NT2/D1 (cell line): Measurements from ENCODE around the gene BCL11B.

Source experiments
- DNase-seq: peaks from one replicate; pipeline ENCODE4 v3.0.0-alpha.2; 2011; ENCODE audit warnings: low read depth, low spot score
- H3K27me3 ChIP-seq: 2 replicates; pipeline ENCODE4 v1.6.0; 2011; ENCODE audit warnings: mild to moderate bottlenecking; ENCODE audit not compliant: insufficient read length, insufficient read depth
- H3K36me3 ChIP-seq: 2 replicates; pipeline ENCODE4 v1.6.1; 2011; ENCODE audit warnings: mild to moderate bottlenecking, low read length, mixed read lengths; ENCODE audit not compliant: insufficient read depth, insufficient read length
- H3K4me1 ChIP-seq: 2 replicates; pipeline ENCODE4 v1.5.1; 2011; ENCODE audit not compliant: insufficient read depth, insufficient read length
- H3K4me3 ChIP-seq: 2 replicates; pipeline ENCODE4 v1.5.1; 2011; ENCODE audit warnings: low read depth; ENCODE audit not compliant: insufficient read length
- H3K9ac ChIP-seq: 2 replicates; pipeline ENCODE4 v1.6.0; 2011; ENCODE audit warnings: low read depth; ENCODE audit not compliant: insufficient read length
- H3K9me3 ChIP-seq: 2 replicates; pipeline ENCODE4 v1.5.1; 2011; ENCODE audit warnings: mild to moderate bottlenecking, low read length; ENCODE audit not compliant: insufficient read depth
- SUZ12 ChIP-seq: IDR thresholded peaks from 2 replicates; pipeline ENCODE4 v1.6.1; 2011; ENCODE audit not compliant: insufficient read length, insufficient read depth; ENCODE audit errors: extremely low read depth
- YY1 ChIP-seq: IDR thresholded peaks from 2 replicates; pipeline ENCODE4 v1.6.1; 2011; ENCODE audit not compliant: insufficient read length, insufficient read depth
- ZNF274 ChIP-seq: IDR thresholded peaks from 2 replicates; pipeline ENCODE4 v1.6.1; 2011; ENCODE audit warnings: mild to moderate bottlenecking, low read depth, low read length

The BCL11B gene

GRCh38 chr14:99264691-99265450 is 7.1 kb downstream of the BCL11B start:
- peaks cover 47% of the 10 kb centered on the region for H3K27me3 ChIP-seq
- TF ChIP-seq YY1, result no peak
- no peak for TF ChIP-seq ZNF274
- TF ChIP-seq SUZ12, result no peak
- no peak overlapping the region for H3K4me3 ChIP-seq
- no peak for DNase-seq
- peaks cover 5% of the 10 kb centered on the region for H3K4me1 ChIP-seq
- H3K9me3 ChIP-seq, result no peaks in the 10 kb centered on the region
- H3K36me3 ChIP-seq, result no peaks in the 10 kb centered on the region
- no peak overlapping the region for H3K9ac ChIP-seq

DNA sequence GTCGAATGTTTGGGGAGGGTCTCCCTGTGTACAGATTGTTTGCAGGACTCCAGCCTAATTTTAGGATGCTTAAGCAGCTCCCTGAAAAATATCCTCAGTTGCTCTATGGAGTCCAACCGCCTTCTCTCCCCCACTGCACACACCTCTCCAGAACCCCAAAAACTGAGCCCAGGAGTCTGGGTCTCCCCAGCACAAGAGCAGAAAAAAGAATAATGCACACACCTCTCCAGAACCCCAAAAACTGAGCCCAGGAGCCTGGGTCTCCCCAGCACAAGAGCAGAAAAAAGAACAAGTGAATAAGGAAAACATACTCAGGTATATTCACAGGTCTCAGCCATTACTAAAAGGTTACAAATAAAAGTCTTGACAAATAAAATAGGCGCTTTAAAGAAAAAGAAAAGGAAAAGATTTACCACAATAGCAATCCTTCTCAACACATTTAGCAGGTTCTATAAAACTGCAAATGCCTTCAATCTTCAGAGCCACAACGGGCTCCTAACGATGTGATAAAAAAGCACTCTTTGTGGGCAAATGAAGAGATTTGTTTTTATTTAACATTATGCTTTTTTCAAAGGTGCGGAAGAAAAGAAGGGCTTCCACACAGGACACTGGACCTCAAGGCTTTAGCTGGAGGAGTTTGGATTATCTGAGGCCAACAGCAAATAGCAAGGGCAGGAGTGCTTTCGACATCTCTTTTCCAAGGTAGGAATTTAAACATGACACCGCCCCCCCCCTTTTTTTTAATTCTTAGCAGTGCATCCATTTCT is 8.2 kb downstream of the BCL11B start:
- peaks cover 37% of the 10 kb centered on the region for H3K27me3 ChIP-seq
- H3K4me1 ChIP-seq, result peaks cover 5% of the 10 kb centered on the region
- no peaks in the 10 kb centered on the region for H3K9me3 ChIP-seq
- no peak overlapping the region for H3K9ac ChIP-seq
- H3K4me3 ChIP-seq, result no peak overlapping the region
- H3K36me3 ChIP-seq, result no peaks in the 10 kb centered on the region
- no peak for DNase-seq
- TF ChIP-seq SUZ12, result no peak
- TF ChIP-seq ZNF274, result no peak
- no peak for TF ChIP-seq YY1

DNA sequence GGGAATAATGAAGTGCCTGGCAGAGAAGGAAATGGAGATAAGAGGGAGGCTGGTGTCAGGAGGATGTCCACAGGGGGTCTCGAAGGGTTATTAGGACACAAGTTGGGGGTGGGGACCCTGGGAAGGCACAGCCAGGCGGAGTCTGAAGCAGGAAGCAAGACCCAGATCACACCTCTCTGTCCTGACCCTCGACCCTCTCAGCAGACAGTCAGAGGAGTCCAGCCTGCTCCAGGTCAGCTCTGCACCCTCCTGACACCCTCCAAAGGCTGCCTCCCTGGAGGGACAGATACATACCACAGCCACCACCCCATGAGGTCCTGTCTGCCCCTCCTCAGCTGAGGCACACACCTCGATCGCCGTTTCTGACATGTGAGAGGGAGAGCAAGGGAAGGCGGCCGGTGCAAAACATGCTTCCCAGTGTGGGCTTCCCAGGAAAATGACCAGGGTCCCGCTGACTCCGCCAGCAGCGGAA is 9.0 kb downstream of the BCL11B start:
- Histone ChIP-seq H3K36me3 (no peaks in the 10 kb centered on the region), H3K27me3 (peaks cover 29% of the 10 kb centered on the region)

GRCh38 chr14:99261912-99262787 is 9.8 kb downstream of the BCL11B start:
- Histone ChIP-seq H3K36me3 (no peaks in the 10 kb centered on the region), H3K4me3 (no peak overlapping the region), H3K9ac (no peak overlapping the region), H3K27me3 (peaks cover 21% of the 10 kb centered on the region), H3K4me1 (peaks cover 10% of the 10 kb centered on the region), H3K9me3 (no peaks in the 10 kb centered on the region)
- TF ChIP-seq YY1 (no peak), ZNF274 (no peak), SUZ12 (no peak)
- DNase-seq, result no peak

More for the DNA sequence above, 9.0 kb downstream of the BCL11B start:
- H3K4me3 ChIP-seq, result no peak overlapping the region
- H3K9ac ChIP-seq, result no peak overlapping the region
- H3K9me3 ChIP-seq, result no peaks in the 10 kb centered on the region
- peaks cover 5% of the 10 kb centered on the region for H3K4me1 ChIP-seq
- DNase-seq, result no peak
- TF ChIP-seq YY1, result no peak
- no peak for TF ChIP-seq ZNF274
- TF ChIP-seq SUZ12, result no peak

DNA sequence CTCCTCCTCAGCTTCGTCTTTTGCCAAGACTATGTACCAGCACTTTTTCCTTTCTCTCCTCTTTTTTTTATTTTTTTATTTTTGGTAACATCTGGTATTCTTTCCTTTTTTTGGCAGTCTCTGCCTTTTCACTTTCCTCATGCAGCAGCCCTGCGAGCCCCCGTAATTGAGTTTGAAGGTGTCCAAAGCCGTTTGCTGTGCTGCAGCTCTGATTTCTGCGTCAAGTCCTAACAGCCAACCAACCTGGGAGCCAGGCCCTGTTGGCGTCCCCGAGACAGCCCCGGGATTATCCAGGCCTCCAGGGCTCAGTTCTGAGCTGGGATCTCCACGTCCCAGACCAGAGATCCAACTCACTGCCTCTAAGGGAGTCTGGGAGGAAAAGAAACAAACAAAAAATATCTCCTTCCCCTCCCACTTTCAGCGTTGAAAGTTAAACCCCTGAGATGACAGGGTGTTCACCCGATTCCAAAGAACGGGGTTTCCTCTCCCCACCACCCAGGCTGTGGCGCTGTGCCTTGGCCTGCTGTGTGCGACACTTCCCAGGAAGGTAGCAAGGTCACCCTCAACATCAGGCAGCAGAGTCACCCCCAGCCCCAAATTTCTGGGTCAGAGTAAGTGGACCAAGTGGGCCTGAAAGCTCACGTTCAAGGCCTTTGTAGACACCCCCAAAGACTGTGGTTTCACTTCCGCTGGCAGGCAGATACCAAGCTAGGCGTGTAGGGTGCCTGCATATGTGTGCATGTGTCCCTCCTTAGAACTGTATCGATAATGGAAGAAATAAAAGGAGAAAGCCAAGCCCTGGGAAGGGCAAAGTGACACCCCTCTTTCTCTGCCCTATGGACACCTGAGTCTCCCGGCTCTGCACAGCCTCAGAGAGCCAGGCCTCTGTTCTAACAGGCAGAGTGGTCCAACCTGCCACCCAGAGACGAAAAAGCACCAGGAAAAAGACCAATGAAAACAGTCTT is 11.1 kb downstream of the BCL11B start:
- H3K27me3 ChIP-seq, result peaks cover 11% of the 10 kb centered on the region
- DNase-seq, result no peak
- H3K4me1 ChIP-seq, result peaks cover 10% of the 10 kb centered on the region
- TF ChIP-seq YY1 (no peak), SUZ12 (no peak), ZNF274 (no peak)
- H3K9me3 ChIP-seq, result no peaks in the 10 kb centered on the region
- H3K9ac ChIP-seq, result no peak overlapping the region
- H3K4me3 ChIP-seq, result no peak overlapping the region
- no peaks in the 10 kb centered on the region for H3K36me3 ChIP-seq

GRCh38 chr14:99260116-99260515 is 11.9 kb downstream of the BCL11B start:
- TF ChIP-seq YY1, result no peak
- TF ChIP-seq SUZ12, result no peak
- no peak for TF ChIP-seq ZNF274
- no peak overlapping the region for H3K9ac ChIP-seq
- peaks cover 3% of the 10 kb centered on the region for H3K27me3 ChIP-seq
- H3K4me1 ChIP-seq, result peaks cover 10% of the 10 kb centered on the region
- H3K9me3 ChIP-seq, result no peaks in the 10 kb centered on the region
- no peaks in the 10 kb centered on the region for H3K36me3 ChIP-seq
- H3K4me3 ChIP-seq, result no peak overlapping the region
- no peak for DNase-seq
